Measurements from ENCODE around the gene RPS6KB2.

The RPS6KB2 gene

DNA sequence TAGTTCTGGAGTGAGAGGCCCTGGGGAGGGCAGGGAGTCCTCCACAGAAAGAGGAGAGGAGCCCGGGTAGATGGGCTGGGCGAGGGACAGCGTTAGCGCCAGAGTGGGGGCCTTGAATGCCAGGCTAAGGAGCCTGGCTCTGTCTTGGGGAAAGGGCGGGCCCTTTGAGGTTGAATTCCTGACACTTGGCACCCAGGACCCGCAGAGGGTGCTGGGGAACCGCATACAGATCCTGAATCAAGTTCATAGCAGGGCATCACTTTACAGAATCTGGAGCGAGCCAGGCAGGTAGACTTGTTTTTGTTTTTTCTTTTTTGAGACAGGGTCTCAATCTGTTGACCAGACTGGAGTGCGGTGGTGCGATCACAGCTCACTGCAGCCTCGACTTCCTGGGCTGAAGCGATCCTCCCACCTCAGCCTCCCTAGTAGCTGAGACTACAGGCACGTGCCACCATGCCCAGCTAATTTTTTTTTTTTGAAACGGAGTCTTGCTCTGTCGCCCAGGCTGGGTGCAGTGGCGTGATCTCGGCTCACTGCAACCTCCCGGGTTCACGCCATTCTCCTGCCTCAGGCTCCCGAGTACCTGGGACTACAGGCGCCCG, 6.8 kb upstream of the RPS6KB2 start:
- no peak overlapping the region for H3K4me2 ChIP-seq (ENCODE audit: insufficient read depth, low read length, poor library complexity, severe bottlenecking)
- peaks cover 0 to 13% (median 0%) of the 10 kb centered on the region in 3 experiments for H3K27me3 ChIP-seq (ENCODE audit: control insufficient read depth in 3 of 3, insufficient read depth in 3 of 3, low read depth in 1 of 3, low read length in 3 of 3)
- no peak overlapping the region for H4K8ac ChIP-seq (ENCODE audit: low read depth, low read length)
- H3K4me3 ChIP-seq (ENCODE audit: low read length in 2 of 2): peak overlapping the region in 1 of 2 donors; percentile 67
- no peak for DNase-seq (ENCODE audit: low spot score)
- peak overlapping the region; percentile 98 for H3K23ac ChIP-seq (ENCODE audit: low read depth, low read length, poor library complexity)
- H3K9me3 ChIP-seq (replicated peaks in 1 of 2; ENCODE audit: control insufficient read depth in 2 of 2, insufficient read depth in 1 of 2, low read depth in 1 of 2, low read length in 2 of 2): no peaks in the 10 kb centered on the region
- no peak overlapping the region for H3K9ac ChIP-seq (ENCODE audit: low read depth, low read length, poor library complexity)
- H3K4ac ChIP-seq (ENCODE audit: low read length): no peak overlapping the region
- H2BK12ac ChIP-seq (ENCODE audit: low read length): no peak overlapping the region
- no peak overlapping the region for H2BK15ac ChIP-seq (ENCODE audit: low read length)
- H3K18ac ChIP-seq (ENCODE audit: low read length): peak overlapping the region; percentile 85
- no peak overlapping the region for H4K91ac ChIP-seq (ENCODE audit: low read depth, low read length, poor library complexity)
- H3K27ac ChIP-seq (replicated peaks; ENCODE audit: low read length): no peak overlapping the region
- H3K4me1 ChIP-seq (ENCODE audit: control insufficient read depth in 2 of 2, insufficient read depth in 1 of 2, low read depth in 1 of 2, low read length in 2 of 2): peaks cover 7 to 8% of the 10 kb centered on the region in 2 donors
- no CpG with 5 or more reads among the region's 22 CpGs for WGBS, 2 donors (ENCODE audit: extremely low coverage in 2 of 2, insufficient read length in 2 of 2, insufficient replicate concordance in 1 of 2)
- no peak overlapping the region for H2BK5ac ChIP-seq (ENCODE audit: low read length)
- no peak overlapping the region for H2BK120ac ChIP-seq (ENCODE audit: low read depth, low read length)
- H3K14ac ChIP-seq (ENCODE audit: low read length): no peak overlapping the region
- H3K36me3 ChIP-seq (replicated peaks in 1 of 2; ENCODE audit: control insufficient read depth in 2 of 2, insufficient read depth in 2 of 2, low read length in 2 of 2): no peaks in the 10 kb centered on the region
- H2AFZ ChIP-seq (ENCODE audit: low read length): peak overlapping the region; percentile 98
- peaks cover 2% of the 10 kb centered on the region for H3K79me1 ChIP-seq (ENCODE audit: low read depth, low read length)
- no peak overlapping the region for H2AK5ac ChIP-seq (ENCODE audit: low read depth, low read length)

DNA sequence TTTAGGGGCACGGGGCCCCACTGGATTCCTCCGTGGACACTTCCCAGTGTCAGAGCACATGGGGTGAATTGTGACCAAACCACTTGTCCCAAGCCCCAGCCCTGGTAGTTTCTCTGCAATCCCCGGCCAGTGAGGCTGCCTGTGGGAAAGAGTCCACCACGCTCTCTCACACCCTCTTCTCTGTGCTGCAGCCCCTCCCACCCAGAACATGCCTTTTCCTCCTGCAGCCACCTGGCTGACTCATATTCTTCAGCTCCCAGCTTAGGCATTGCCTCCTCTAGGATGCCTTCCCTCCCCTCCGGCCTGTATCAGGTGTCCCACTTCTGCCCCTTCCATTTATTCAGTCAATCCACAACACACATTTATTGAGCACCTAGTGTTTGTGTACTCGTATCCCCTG, 5.4 kb upstream of the RPS6KB2 start:
- no CpG with 5 or more reads among the region's 6 CpGs for WGBS, 2 donors (ENCODE audit: extremely low coverage in 2 of 2, insufficient read length in 2 of 2, insufficient replicate concordance in 1 of 2)
- no peak overlapping the region for H3K9ac ChIP-seq (ENCODE audit: low read depth, low read length, poor library complexity)

DNA sequence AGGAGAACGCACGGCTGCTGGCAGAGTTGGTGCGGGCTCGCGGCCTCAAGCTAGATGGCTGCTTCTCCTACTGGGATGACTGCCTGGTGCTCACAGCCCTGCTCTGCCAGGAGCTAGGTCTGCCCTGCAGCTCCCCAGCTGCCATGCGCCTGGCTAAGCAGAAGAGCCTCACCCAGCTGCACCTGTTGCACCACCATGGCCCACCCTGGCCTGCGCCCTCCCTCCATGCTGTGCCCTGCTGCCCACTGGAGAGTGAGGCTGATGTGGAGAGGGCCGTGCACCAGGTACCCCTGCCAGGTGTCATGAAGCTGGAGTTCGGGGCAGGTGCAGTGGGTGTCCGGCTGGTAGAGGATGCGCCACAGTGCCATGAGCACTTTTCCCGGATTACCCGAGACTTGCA, 4.8 kb upstream of the RPS6KB2 start:
- Histone ChIP-seq H3K79me1 (ENCODE audit: low read depth, low read length) (no peaks in the 10 kb centered on the region), H2AK5ac (ENCODE audit: low read depth, low read length) (peak overlapping the region; percentile 81)
- DNase-seq (ENCODE audit: low spot score): no peak

More for the DNA sequence above, 5.4 kb upstream of the RPS6KB2 start:
- Histone ChIP-seq H2BK12ac (ENCODE audit: low read length) (no peak overlapping the region), H3K4me3 (ENCODE audit: low read length in 2 of 2) (no peak overlapping the region), H2BK120ac (ENCODE audit: low read depth, low read length) (no peak overlapping the region), H2BK15ac (ENCODE audit: low read length) (peak overlapping the region; percentile 59), H3K4me1 (ENCODE audit: control insufficient read depth in 2 of 2, insufficient read depth in 1 of 2, low read depth in 1 of 2, low read length in 2 of 2) (peaks cover 7 to 9% of the 10 kb centered on the region in 2 donors), H3K23ac (ENCODE audit: low read depth, low read length, poor library complexity) (peak overlapping the region; percentile 25), H3K18ac (ENCODE audit: low read length) (no peak overlapping the region), H4K8ac (ENCODE audit: low read depth, low read length) (no peak overlapping the region), H3K27ac (replicated peaks; ENCODE audit: low read length) (no peak overlapping the region), H2AFZ (ENCODE audit: low read length) (no peak overlapping the region), H2BK5ac (ENCODE audit: low read length) (no peak overlapping the region), H3K9me3 (replicated peaks in 1 of 2; ENCODE audit: control insufficient read depth in 2 of 2, insufficient read depth in 1 of 2, low read depth in 1 of 2, low read length in 2 of 2) (no peaks in the 10 kb centered on the region), H2AK5ac (ENCODE audit: low read depth, low read length) (peak overlapping the region; percentile 79), H3K27me3 (ENCODE audit: control insufficient read depth in 3 of 3, insufficient read depth in 3 of 3, low read depth in 1 of 3, low read length in 3 of 3) (peaks cover 0 to 9% (median 0%) of the 10 kb centered on the region in 3 experiments), H3K4me2 (ENCODE audit: insufficient read depth, low read length, poor library complexity, severe bottlenecking) (no peak overlapping the region), H3K14ac (ENCODE audit: low read length) (no peak overlapping the region), H3K36me3 (replicated peaks in 1 of 2; ENCODE audit: control insufficient read depth in 2 of 2, insufficient read depth in 2 of 2, low read length in 2 of 2) (no peaks in the 10 kb centered on the region), H4K91ac (ENCODE audit: low read depth, low read length, poor library complexity) (no peak overlapping the region), H3K4ac (ENCODE audit: low read length) (no peak overlapping the region), H3K79me1 (ENCODE audit: low read depth, low read length) (no peaks in the 10 kb centered on the region)
- no peak for DNase-seq (ENCODE audit: low spot score)

GRCh38 chr11:67423891-67424613, 4.2 kb upstream of the RPS6KB2 start:
- Histone ChIP-seq H3K18ac (ENCODE audit: low read length) (no peak overlapping the region), H3K4me1 (ENCODE audit: control insufficient read depth in 2 of 2, insufficient read depth in 1 of 2, low read depth in 1 of 2, low read length in 2 of 2) (peaks cover 12 to 13% of the 10 kb centered on the region in 2 donors), H4K8ac (ENCODE audit: low read depth, low read length) (no peak overlapping the region), H2BK120ac (ENCODE audit: low read depth, low read length) (no peak overlapping the region), H3K14ac (ENCODE audit: low read length) (no peak overlapping the region), H2BK12ac (ENCODE audit: low read length) (peak overlapping the region; percentile 41), H3K9ac (ENCODE audit: low read depth, low read length, poor library complexity) (no peak overlapping the region), H2BK15ac (ENCODE audit: low read length) (peak overlapping the region; percentile 64), H3K27me3 (ENCODE audit: control insufficient read depth in 3 of 3, insufficient read depth in 3 of 3, low read depth in 1 of 3, low read length in 3 of 3) (peaks cover 0 to 9% (median 0%) of the 10 kb centered on the region in 3 experiments), H3K79me1 (ENCODE audit: low read depth, low read length) (peaks cover 5% of the 10 kb centered on the region), H3K4me3 (ENCODE audit: low read length in 2 of 2) (no peak overlapping the region), H4K91ac (ENCODE audit: low read depth, low read length, poor library complexity) (no peak overlapping the region), H3K4ac (ENCODE audit: low read length) (no peak overlapping the region), H3K23ac (ENCODE audit: low read depth, low read length, poor library complexity) (peak overlapping the region; percentile 47), H3K4me2 (ENCODE audit: insufficient read depth, low read length, poor library complexity, severe bottlenecking) (no peak overlapping the region), H2BK5ac (ENCODE audit: low read length) (peak overlapping the region; percentile 13), H2AK5ac (ENCODE audit: low read depth, low read length) (peak overlapping the region; percentile 81), H2AFZ (ENCODE audit: low read length) (no peak overlapping the region), H3K9me3 (replicated peaks in 1 of 2; ENCODE audit: control insufficient read depth in 2 of 2, insufficient read depth in 1 of 2, low read depth in 1 of 2, low read length in 2 of 2) (no peaks in the 10 kb centered on the region), H3K27ac (replicated peaks; ENCODE audit: low read length) (no peak overlapping the region), H3K36me3 (replicated peaks in 1 of 2; ENCODE audit: control insufficient read depth in 2 of 2, insufficient read depth in 2 of 2, low read length in 2 of 2) (no peaks in the 10 kb centered on the region)
- no peak for DNase-seq (ENCODE audit: low spot score)
- WGBS, 2 donors (ENCODE audit: extremely low coverage in 2 of 2, insufficient read length in 2 of 2, insufficient replicate concordance in 1 of 2): no CpG with 5 or more reads among the region's 34 CpGs

More for the DNA sequence above, 4.8 kb upstream of the RPS6KB2 start:
- no peak overlapping the region for H3K9ac ChIP-seq (ENCODE audit: low read depth, low read length, poor library complexity)
- peak overlapping the region; percentile 62 for H2BK15ac ChIP-seq (ENCODE audit: low read length)
- no peak overlapping the region for H2BK12ac ChIP-seq (ENCODE audit: low read length)
- no peaks in the 10 kb centered on the region for H3K9me3 ChIP-seq (replicated peaks in 1 of 2; ENCODE audit: control insufficient read depth in 2 of 2, insufficient read depth in 1 of 2, low read depth in 1 of 2, low read length in 2 of 2)
- H3K27ac ChIP-seq (replicated peaks; ENCODE audit: low read length): no peak overlapping the region
- peaks cover 7 to 9% of the 10 kb centered on the region in 2 donors for H3K4me1 ChIP-seq (ENCODE audit: control insufficient read depth in 2 of 2, insufficient read depth in 1 of 2, low read depth in 1 of 2, low read length in 2 of 2)
- no CpG with 5 or more reads among the region's 13 CpGs for WGBS, 2 donors (ENCODE audit: extremely low coverage in 2 of 2, insufficient read length in 2 of 2, insufficient replicate concordance in 1 of 2)
- H3K23ac ChIP-seq (ENCODE audit: low read depth, low read length, poor library complexity): peak overlapping the region; percentile 39
- no peaks in the 10 kb centered on the region for H3K36me3 ChIP-seq (replicated peaks in 1 of 2; ENCODE audit: control insufficient read depth in 2 of 2, insufficient read depth in 2 of 2, low read length in 2 of 2)
- H3K18ac ChIP-seq (ENCODE audit: low read length): peak overlapping the region; percentile 58
- H3K4me2 ChIP-seq (ENCODE audit: insufficient read depth, low read length, poor library complexity, severe bottlenecking): no peak overlapping the region
- peak overlapping the region; percentile 55 for H3K4ac ChIP-seq (ENCODE audit: low read length)
- H3K14ac ChIP-seq (ENCODE audit: low read length): peak overlapping the region; percentile 27
- no peak overlapping the region for H3K4me3 ChIP-seq (ENCODE audit: low read length in 2 of 2)
- H4K8ac ChIP-seq (ENCODE audit: low read depth, low read length): no peak overlapping the region
- no peak overlapping the region for H2AFZ ChIP-seq (ENCODE audit: low read length)
- peak overlapping the region; percentile 13 for H2BK5ac ChIP-seq (ENCODE audit: low read length)
- H2BK120ac ChIP-seq (ENCODE audit: low read depth, low read length): no peak overlapping the region
- H3K27me3 ChIP-seq (ENCODE audit: control insufficient read depth in 3 of 3, insufficient read depth in 3 of 3, low read depth in 1 of 3, low read length in 3 of 3): peaks cover 0 to 9% (median 0%) of the 10 kb centered on the region in 3 experiments
- no peak overlapping the region for H4K91ac ChIP-seq (ENCODE audit: low read depth, low read length, poor library complexity)
